A673 (cell line): ENCODE measurements around the gene DLG4. TPM values are rescaled to one million over a fixed set of nuclear protein-coding genes. Genes with fewer than 3 reads are reported as not detected.
"Not testable (repeated sequence)": the region's sequence is repeated elsewhere in the genome, so short reads cannot be mapped to it uniquely, and the experiment has no call there.

Experiments
- BruUV-seq: library from RNA; stranded (reverse); fragments of 400-500 nt; replicated peaks from 2 replicates; lab custom pipeline; 2021; lab: Mats Ljungman, UMichigan
- CTCF ChIA-PET: fragments of 300-600 bp; sonication (Branson Sonifier 250); formaldehyde crosslinking; loops from one replicate; lab custom pipeline; 2022; ENCODE audit warnings: antibody characterized with exemption; lab: Charles Lee
- POLR2A ChIA-PET: fragments of 300-600 bp; sonication (Branson Sonifier 250); formaldehyde crosslinking; loops from one replicate; lab custom pipeline; 2022; ENCODE audit warnings: antibody characterized with exemption; ENCODE audit not compliant: low non-redundant PET; lab: Charles Lee
- DNase-seq: peaks from one replicate; pipeline ENCODE4 v3.0.0-alpha.2; 2015; ENCODE audit warnings: low spot score
- H3K27ac ChIP-seq: fragments of 200-600 bp; sonication (generic); 2 replicates; pipeline ENCODE4 v1.5.1; 2016; ENCODE audit warnings: mixed run types, low read depth, mild to moderate bottlenecking, mixed read lengths, antibody characterized with exemption, low read length; ENCODE audit not compliant: poor library complexity, severe bottlenecking
- H3K27me3 ChIP-seq: fragments of 200-600 bp; sonication (generic); replicated peaks from 2 replicates; pipeline ENCODE4 v1.6.1; 2017; ENCODE audit warnings: mixed run types, low read depth, mild to moderate bottlenecking, mixed read lengths, antibody characterized with exemption, low read length; ENCODE audit not compliant: insufficient read depth, poor library complexity
- H3K36me3 ChIP-seq: fragments of 200-600 bp; sonication (generic); 2 replicates; pipeline ENCODE4 v1.6.1; 2016; ENCODE audit warnings: mixed run types, mild to moderate bottlenecking, mixed read lengths, antibody characterized with exemption, low read length; ENCODE audit not compliant: insufficient read depth, poor library complexity, severe bottlenecking
- H3K4me1 ChIP-seq: fragments of 200-600 bp; sonication (generic); 2 replicates; pipeline ENCODE4 v1.6.1; 2017; ENCODE audit warnings: mixed run types, mild to moderate bottlenecking, mixed read lengths, antibody characterized with exemption, low read length; ENCODE audit not compliant: insufficient read depth, poor library complexity, severe bottlenecking
- H3K4me3 ChIP-seq: fragments of 200-600 bp; sonication (generic); 2 replicates; pipeline ENCODE4 v1.5.1; 2016; ENCODE audit warnings: low read depth, mixed run types, mild to moderate bottlenecking, mixed read lengths, low read length; ENCODE audit not compliant: poor library complexity, severe bottlenecking
- H3K9me3 ChIP-seq: fragments of 200-600 bp; sonication (generic); 2 replicates; pipeline ENCODE4 v1.6.1; 2016; ENCODE audit warnings: mixed run types, low read depth, mild to moderate bottlenecking, mixed read lengths, antibody characterized with exemption, low read length; ENCODE audit not compliant: poor library complexity, severe bottlenecking
- CTCF ChIP-seq: fragments of 300-800, 200-600 bp; sonication (generic); conservative IDR thresholded peaks from 2 replicates; pipeline ENCODE4 v1.5.1; 2017; ENCODE audit warnings: low read depth, mild to moderate bottlenecking, antibody characterized with exemption, low read length, moderate library complexity, mixed read lengths
- EZH2 ChIP-seq: fragments of 200-600 bp; sonication (generic); IDR thresholded peaks from 2 replicates; pipeline ENCODE4 v1.6.1; 2017; ENCODE audit warnings: borderline replicate concordance, low read depth, mild to moderate bottlenecking, mixed read lengths, antibody characterized with exemption, low read length; ENCODE audit not compliant: poor library complexity, severe bottlenecking
- intact Hi-C: fragments of 100-400 bp; cut with micrococcal nuclease; formaldehyde crosslinking; loops from one replicate; pipeline ENCODE4 v1.10.0; 2022; ENCODE audit not compliant: unreplicated experiment
- total RNA-seq: library from RNA; stranded (reverse); gene quantifications from 2 replicates; pipeline ENCODE4 v1.2.3, GENCODE V29; 2021

The DLG4 gene
- total RNA-seq, 1 experiment from 2014 or later = 74.7 TPM

- CTCF ChIA-PET, POLR2A ChIA-PET, intact Hi-C loops, H3K9me3 ChIP-seq, DNase-seq, H3K27ac ChIP-seq, H3K36me3 ChIP-seq, BruUV-seq, H3K4me1 ChIP-seq, H3K4me3 ChIP-seq, H3K27me3 ChIP-seq: not testable (repeated sequence)
Measured at GRCh38 chr17:7168841-7169564, 50.6 kb downstream of the DLG4 start.

- no peak overlapping the region for H3K4me3 ChIP-seq
- H3K27ac ChIP-seq = no peak overlapping the region
- ChIA-PET POLR2A (no interaction called here), CTCF (no interaction called here)
- H3K27me3 ChIP-seq = no peaks in the 10 kb centered on the region
- no peaks in the 10 kb centered on the region for H3K36me3 ChIP-seq
- TF ChIP-seq CTCF (no peak), EZH2 (no peak)
- no TSS peak for BruUV-seq
- intact Hi-C loops = no loop called here
- H3K4me1 ChIP-seq = no peaks in the 10 kb centered on the region
- no peak for DNase-seq
- H3K9me3 ChIP-seq = no peaks in the 10 kb centered on the region
Measured at GRCh38 chr17:7167832-7168231, 51.8 kb downstream of the DLG4 start.

DNA sequence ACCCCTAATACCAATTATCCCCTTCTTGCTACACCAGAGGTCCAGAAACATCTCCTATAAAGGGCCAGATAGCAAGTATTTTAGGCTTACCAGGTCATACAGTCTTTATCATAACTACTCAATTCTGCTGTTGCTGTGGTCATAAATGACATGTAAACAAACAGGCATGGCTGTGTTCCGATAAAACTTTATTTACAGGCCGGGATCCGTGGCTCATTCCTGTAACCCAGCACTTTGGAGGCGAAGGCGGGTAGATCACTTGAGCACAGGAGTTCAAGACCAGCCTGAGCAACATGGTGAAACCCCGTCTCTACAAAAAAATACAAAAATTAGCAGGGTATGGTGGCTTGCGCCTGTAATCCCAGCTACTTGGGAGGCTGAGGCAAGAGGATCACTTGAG, 52.8 kb downstream of the DLG4 start:
- Histone ChIP-seq H3K9me3 (no peaks in the 10 kb centered on the region), H3K27ac (no peak overlapping the region), H3K4me3 (no peak overlapping the region), H3K36me3 (no peaks in the 10 kb centered on the region), H3K27me3 (no peaks in the 10 kb centered on the region), H3K4me1 (no peaks in the 10 kb centered on the region)
- ChIA-PET POLR2A (no interaction called here), CTCF (no interaction called here)
- DNase-seq = no peak
- intact Hi-C loops = no loop called here
- TF ChIP-seq CTCF (no peak), EZH2 (no peak)
- BruUV-seq = no TSS peak

GRCh38 chr17:7159571-7159970, 60.1 kb downstream of the DLG4 start:
- H3K27ac ChIP-seq, H3K27me3 ChIP-seq, H3K4me1 ChIP-seq, POLR2A ChIA-PET, H3K36me3 ChIP-seq, CTCF ChIA-PET, DNase-seq, H3K4me3 ChIP-seq, BruUV-seq, intact Hi-C loops, H3K9me3 ChIP-seq: not testable (repeated sequence)

- DNase-seq, H3K36me3 ChIP-seq, H3K27me3 ChIP-seq, intact Hi-C loops, H3K9me3 ChIP-seq, POLR2A ChIA-PET, BruUV-seq, H3K27ac ChIP-seq, CTCF ChIA-PET, H3K4me3 ChIP-seq, H3K4me1 ChIP-seq: not testable (repeated sequence)
Measured at GRCh38 chr17:7158424-7158823, 61.2 kb downstream of the DLG4 start.
